HL-60 (cell line): ENCODE measurements around the gene DAPL1.

Experiments used
- DNase-seq, 2 experiments: peaks; one replicate each; pipeline ENCODE4 v3.0.0-alpha.2; 2010 to 2020; ENCODE audit warnings: low read depth in 1 of 2, low spot score in 1 of 2
- H3K27ac ChIP-seq: fragments of 250-450 bp; sonication (Bioruptor Pico); replicated peaks from 2 replicates; pipeline ENCODE4 v1.5.1; 2020; ENCODE audit warnings: mild to moderate bottlenecking, moderate library complexity
- H3K27me3 ChIP-seq: fragments of 250-450 bp; sonication (Bioruptor Pico); 2 replicates; pipeline ENCODE4 v1.5.1; 2021; ENCODE audit warnings: mild to moderate bottlenecking, moderate library complexity; ENCODE audit not compliant: insufficient read depth, poor library complexity, severe bottlenecking
- H3K4me3 ChIP-seq: replicated peaks from 2 replicates; pipeline ENCODE4 v1.5.1; 2011; ENCODE audit warnings: mild to moderate bottlenecking, control low read depth, low read length; ENCODE audit not compliant: insufficient read depth
- GABPA ChIP-seq: IDR thresholded peaks from 2 replicates; pipeline ENCODE4 v1.6.1; 2012; ENCODE audit warnings: low read depth
- POLR2AphosphoS5 ChIP-seq: IDR thresholded peaks from 2 replicates; pipeline ENCODE4 v1.6.1; 2012; ENCODE audit warnings: low read depth
- SPI1 ChIP-seq: IDR thresholded peaks from 2 replicates; pipeline ENCODE4 v1.6.1; 2012; ENCODE audit warnings: low read depth, mild to moderate bottlenecking, borderline replicate concordance
- TF ChIP-seq, protein P1 (sequence below): IDR thresholded peaks from one replicate; pipeline ENCODE4 v1.5.1; 2011; ENCODE audit warnings: low read length, control low read depth, inconsistent platforms; ENCODE audit not compliant: insufficient read depth
- TF ChIP-seq, protein P2 (sequence below): IDR thresholded peaks from 2 replicates; pipeline ENCODE4 v1.6.1; 2012; ENCODE audit warnings: low read depth; ENCODE audit not compliant: insufficient replicate concordance

DAPL1 gene

DNA sequence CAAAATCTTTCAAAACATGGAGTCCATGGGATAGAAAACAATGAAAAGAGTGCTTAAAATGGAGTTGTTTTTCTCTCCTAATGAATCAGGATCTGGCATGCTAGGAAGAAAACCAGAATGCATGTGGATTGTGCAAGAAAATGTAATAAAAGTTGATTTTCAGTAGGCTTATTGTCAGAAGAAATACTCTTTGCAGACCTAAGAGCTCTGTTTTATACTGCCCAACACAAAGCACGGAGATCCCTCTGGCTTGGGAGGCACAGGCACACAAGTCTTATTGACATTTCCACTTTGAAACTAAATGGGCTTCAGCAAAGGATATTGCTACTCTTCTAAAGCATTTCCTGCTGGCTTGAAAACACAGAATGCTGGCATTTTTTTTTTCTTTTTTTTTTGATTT lies 15.5 kb upstream of the DAPL1 start:
- Histone ChIP-seq H3K4me3 (no peak overlapping the region), H3K27me3 (no peaks in the 10 kb centered on the region), H3K27ac (no peak overlapping the region)
- TF ChIP-seq, protein P1, sequence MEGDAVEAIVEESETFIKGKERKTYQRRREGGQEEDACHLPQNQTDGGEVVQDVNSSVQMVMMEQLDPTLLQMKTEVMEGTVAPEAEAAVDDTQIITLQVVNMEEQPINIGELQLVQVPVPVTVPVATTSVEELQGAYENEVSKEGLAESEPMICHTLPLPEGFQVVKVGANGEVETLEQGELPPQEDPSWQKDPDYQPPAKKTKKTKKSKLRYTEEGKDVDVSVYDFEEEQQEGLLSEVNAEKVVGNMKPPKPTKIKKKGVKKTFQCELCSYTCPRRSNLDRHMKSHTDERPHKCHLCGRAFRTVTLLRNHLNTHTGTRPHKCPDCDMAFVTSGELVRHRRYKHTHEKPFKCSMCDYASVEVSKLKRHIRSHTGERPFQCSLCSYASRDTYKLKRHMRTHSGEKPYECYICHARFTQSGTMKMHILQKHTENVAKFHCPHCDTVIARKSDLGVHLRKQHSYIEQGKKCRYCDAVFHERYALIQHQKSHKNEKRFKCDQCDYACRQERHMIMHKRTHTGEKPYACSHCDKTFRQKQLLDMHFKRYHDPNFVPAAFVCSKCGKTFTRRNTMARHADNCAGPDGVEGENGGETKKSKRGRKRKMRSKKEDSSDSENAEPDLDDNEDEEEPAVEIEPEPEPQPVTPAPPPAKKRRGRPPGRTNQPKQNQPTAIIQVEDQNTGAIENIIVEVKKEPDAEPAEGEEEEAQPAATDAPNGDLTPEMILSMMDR = no peak
- TF ChIP-seq POLR2AphosphoS5 = no peak
- TF ChIP-seq SPI1 = no peak
- TF ChIP-seq GABPA = no peak
- TF ChIP-seq, protein P2, sequence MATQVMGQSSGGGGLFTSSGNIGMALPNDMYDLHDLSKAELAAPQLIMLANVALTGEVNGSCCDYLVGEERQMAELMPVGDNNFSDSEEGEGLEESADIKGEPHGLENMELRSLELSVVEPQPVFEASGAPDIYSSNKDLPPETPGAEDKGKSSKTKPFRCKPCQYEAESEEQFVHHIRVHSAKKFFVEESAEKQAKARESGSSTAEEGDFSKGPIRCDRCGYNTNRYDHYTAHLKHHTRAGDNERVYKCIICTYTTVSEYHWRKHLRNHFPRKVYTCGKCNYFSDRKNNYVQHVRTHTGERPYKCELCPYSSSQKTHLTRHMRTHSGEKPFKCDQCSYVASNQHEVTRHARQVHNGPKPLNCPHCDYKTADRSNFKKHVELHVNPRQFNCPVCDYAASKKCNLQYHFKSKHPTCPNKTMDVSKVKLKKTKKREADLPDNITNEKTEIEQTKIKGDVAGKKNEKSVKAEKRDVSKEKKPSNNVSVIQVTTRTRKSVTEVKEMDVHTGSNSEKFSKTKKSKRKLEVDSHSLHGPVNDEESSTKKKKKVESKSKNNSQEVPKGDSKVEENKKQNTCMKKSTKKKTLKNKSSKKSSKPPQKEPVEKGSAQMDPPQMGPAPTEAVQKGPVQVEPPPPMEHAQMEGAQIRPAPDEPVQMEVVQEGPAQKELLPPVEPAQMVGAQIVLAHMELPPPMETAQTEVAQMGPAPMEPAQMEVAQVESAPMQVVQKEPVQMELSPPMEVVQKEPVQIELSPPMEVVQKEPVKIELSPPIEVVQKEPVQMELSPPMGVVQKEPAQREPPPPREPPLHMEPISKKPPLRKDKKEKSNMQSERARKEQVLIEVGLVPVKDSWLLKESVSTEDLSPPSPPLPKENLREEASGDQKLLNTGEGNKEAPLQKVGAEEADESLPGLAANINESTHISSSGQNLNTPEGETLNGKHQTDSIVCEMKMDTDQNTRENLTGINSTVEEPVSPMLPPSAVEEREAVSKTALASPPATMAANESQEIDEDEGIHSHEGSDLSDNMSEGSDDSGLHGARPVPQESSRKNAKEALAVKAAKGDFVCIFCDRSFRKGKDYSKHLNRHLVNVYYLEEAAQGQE = no peak
- no peak for DNase-seq

DNA sequence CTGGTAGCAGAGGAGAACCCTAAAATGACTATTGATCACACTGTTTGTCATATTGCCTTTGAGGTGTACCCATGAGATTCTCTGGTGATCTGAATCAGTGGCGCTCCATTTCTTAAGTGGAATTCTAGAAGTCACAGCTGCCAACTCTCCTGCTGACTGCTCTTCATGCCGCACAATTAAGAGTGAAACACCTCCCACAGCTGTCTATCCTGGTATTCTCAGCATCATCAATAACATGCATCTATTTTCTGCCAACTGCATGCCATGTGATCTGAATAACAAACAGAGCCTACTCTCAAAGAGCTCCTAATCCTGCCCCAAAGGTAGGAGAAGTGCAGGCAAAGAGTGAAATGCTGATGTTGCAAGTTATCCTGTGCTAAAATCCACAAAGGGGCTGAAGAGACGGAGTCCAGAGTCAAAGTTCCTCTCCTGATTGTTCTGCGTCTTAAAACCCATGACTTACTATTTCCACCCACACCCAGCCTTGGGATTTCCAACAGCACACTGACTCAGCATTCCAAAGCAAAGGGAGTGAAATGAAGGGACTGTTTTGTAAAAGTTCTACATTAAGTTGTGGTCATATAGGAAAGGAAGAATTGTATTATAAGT lies 13.7 kb upstream of the DAPL1 start:
- H3K27me3 ChIP-seq = no peaks in the 10 kb centered on the region
- H3K4me3 ChIP-seq = no peak overlapping the region
- H3K27ac ChIP-seq = no peak overlapping the region
- TF ChIP-seq, protein P2 = no peak
- TF ChIP-seq POLR2AphosphoS5 (no peak), SPI1 (no peak), GABPA (no peak)
- TF ChIP-seq, protein P1 = no peak
- DNase-seq = no peak

DNA sequence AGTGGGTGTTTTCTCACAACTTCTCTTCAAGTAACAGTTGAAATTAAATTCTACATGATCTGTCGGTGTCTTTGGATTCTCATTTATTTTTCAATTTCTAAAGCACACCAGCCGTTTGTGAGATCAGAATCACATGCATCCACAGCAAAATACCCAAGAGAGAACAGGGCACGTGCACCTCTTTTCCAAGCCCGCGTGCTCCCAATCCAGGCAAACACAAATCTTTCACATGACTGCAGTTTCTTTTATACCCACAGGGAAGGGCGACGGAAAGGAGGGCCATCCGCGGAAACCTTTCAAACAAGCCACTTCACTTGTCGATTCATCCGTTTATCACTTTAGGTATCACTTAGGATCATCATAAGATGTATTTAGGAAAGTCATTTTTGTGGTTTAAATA lies 13.0 kb upstream of the DAPL1 start:
- Histone ChIP-seq H3K27me3 (no peaks in the 10 kb centered on the region), H3K27ac (no peak overlapping the region), H3K4me3 (no peak overlapping the region)
- DNase-seq = no peak
- no peak for TF ChIP-seq POLR2AphosphoS5
- no peak for TF ChIP-seq GABPA
- TF ChIP-seq, protein P2 = no peak
- TF ChIP-seq, protein P1 = no peak
- TF ChIP-seq SPI1 = no peak
